ENCODE data around the gene FRK.

FRK gene

GRCh38 chr6:116041934-116042333, 18.8 kb downstream of the FRK start:
- TF ChIP-seq CTCF (IDR thresholded peaks at IDR 0.05; ENCODE audit: insufficient read depth, low read length, poor library complexity, severe bottlenecking), result no peak
- H3K27me3 ChIP-seq (replicated peaks; ENCODE audit: control insufficient read depth, insufficient read depth, low read length), result no peaks in the 10 kb centered on the region
- H3K4me3 ChIP-seq (replicated peaks; ENCODE audit: low read depth, low read length), result no peak overlapping the region
- DNase-seq (ENCODE audit: extremely low read depth, insufficient read length), result no peak
- no peaks in the 10 kb centered on the region for H3K36me3 ChIP-seq (ENCODE audit: control insufficient read depth, insufficient read depth, low read length)

GRCh38 chr6:116040993-116041392, 19.7 kb downstream of the FRK start:
- TF ChIP-seq CTCF (IDR thresholded peaks at IDR 0.05; ENCODE audit: insufficient read depth, low read length, poor library complexity, severe bottlenecking), result no peak
- Histone ChIP-seq H3K27me3 (replicated peaks; ENCODE audit: control insufficient read depth, insufficient read depth, low read length) (no peaks in the 10 kb centered on the region), H3K4me3 (replicated peaks; ENCODE audit: low read depth, low read length) (no peak overlapping the region), H3K36me3 (ENCODE audit: control insufficient read depth, insufficient read depth, low read length) (no peaks in the 10 kb centered on the region)
- DNase-seq (ENCODE audit: extremely low read depth, insufficient read length), result no peak

- TF ChIP-seq CTCF (IDR thresholded peaks at IDR 0.05; ENCODE audit: insufficient read depth, low read length, poor library complexity, severe bottlenecking), result no peak
- H3K36me3 ChIP-seq (ENCODE audit: control insufficient read depth, insufficient read depth, low read length), result no peaks in the 10 kb centered on the region
- H3K27me3 ChIP-seq (replicated peaks; ENCODE audit: control insufficient read depth, insufficient read depth, low read length), result no peaks in the 10 kb centered on the region
- no peak overlapping the region for H3K4me3 ChIP-seq (replicated peaks; ENCODE audit: low read depth, low read length)
- no peak for DNase-seq (ENCODE audit: extremely low read depth, insufficient read length)
These were observed 23.8 kb downstream of the FRK start for GRCh38 chr6:116036885-116037284.

GRCh38 chr6:116036075-116036773, 24.5 kb downstream of the FRK start:
- TF ChIP-seq CTCF (IDR thresholded peaks at IDR 0.05; ENCODE audit: insufficient read depth, low read length, poor library complexity, severe bottlenecking), result no peak
- no peak for DNase-seq (ENCODE audit: extremely low read depth, insufficient read length)
- Histone ChIP-seq H3K36me3 (ENCODE audit: control insufficient read depth, insufficient read depth, low read length) (no peaks in the 10 kb centered on the region), H3K4me3 (replicated peaks; ENCODE audit: low read depth, low read length) (no peak overlapping the region), H3K27me3 (replicated peaks; ENCODE audit: control insufficient read depth, insufficient read depth, low read length) (no peaks in the 10 kb centered on the region)

- H3K36me3 ChIP-seq (ENCODE audit: control insufficient read depth, insufficient read depth, low read length), result no peaks in the 10 kb centered on the region
- H3K4me3 ChIP-seq (replicated peaks; ENCODE audit: low read depth, low read length), result no peak overlapping the region
- no peaks in the 10 kb centered on the region for H3K27me3 ChIP-seq (replicated peaks; ENCODE audit: control insufficient read depth, insufficient read depth, low read length)
- no peak for DNase-seq (ENCODE audit: extremely low read depth, insufficient read length)
- TF ChIP-seq CTCF (IDR thresholded peaks at IDR 0.05; ENCODE audit: insufficient read depth, low read length, poor library complexity, severe bottlenecking), result no peak
These were observed 25.1 kb downstream of the FRK start for GRCh38 chr6:116035616-116036015.

- Histone ChIP-seq H3K4me3 (replicated peaks; ENCODE audit: low read depth, low read length) (no peak overlapping the region), H3K36me3 (ENCODE audit: control insufficient read depth, insufficient read depth, low read length) (no peaks in the 10 kb centered on the region), H3K27me3 (replicated peaks; ENCODE audit: control insufficient read depth, insufficient read depth, low read length) (no peaks in the 10 kb centered on the region)
- DNase-seq (ENCODE audit: extremely low read depth, insufficient read length), result no peak
- no peak for TF ChIP-seq CTCF (IDR thresholded peaks at IDR 0.05; ENCODE audit: insufficient read depth, low read length, poor library complexity, severe bottlenecking)
These were observed 26.4 kb downstream of the FRK start for GRCh38 chr6:116034327-116034726.

All from GM06990 (cell line).